ENCODE measurements around the gene TTLL8.

TTLL8 gene

DNA sequence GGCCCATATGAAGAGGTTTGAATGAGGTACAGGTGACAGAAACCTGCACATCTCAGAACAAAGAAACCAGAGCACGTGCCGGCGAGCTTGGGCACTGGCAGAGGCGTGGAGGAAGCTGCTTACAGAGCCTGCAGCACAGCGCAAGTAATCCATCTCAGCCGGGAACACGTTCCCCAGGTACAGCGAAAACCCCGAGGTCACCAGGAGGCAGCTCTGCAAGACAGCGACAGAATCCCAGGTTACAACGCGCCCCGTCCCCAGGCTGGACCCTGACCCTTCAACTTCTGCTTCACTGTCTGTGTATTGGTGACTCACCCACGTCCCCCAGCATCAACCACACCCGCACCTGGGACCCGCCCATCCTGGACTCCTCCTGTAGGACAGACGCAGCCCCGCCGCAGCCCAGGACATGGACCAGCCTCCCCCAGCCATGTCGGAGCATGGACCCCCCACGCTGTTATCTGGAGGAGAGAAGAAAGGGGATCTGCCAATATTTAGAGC lies 24.9 kb upstream of the TTLL8 start:
- no peak for TF ChIP-seq ZBTB7A (IDR thresholded peaks at IDR 0.05; ENCODE audit: low read depth)
- TF ChIP-seq RAD21 (IDR thresholded peaks at IDR 0.05; ENCODE audit: low read depth): no peak
- no peak for TF ChIP-seq CEBPB (IDR thresholded peaks at IDR 0.05)
- TF ChIP-seq FOXM1 (IDR thresholded peaks at IDR 0.05; ENCODE audit: borderline replicate concordance, low read depth): no peak
- TF ChIP-seq EP300 (IDR thresholded peaks at IDR 0.05; ENCODE audit: borderline replicate concordance): no peak
- no peak for TF ChIP-seq TAF1 (IDR thresholded peaks at IDR 0.05; ENCODE audit: low read depth)
- no peak for TF ChIP-seq CREB1 (IDR thresholded peaks at IDR 0.05; ENCODE audit: low read depth)
- no peak for TF ChIP-seq REST (IDR thresholded peaks at IDR 0.05; ENCODE audit: low read depth)
- no peak for TF ChIP-seq EGR1 (IDR thresholded peaks at IDR 0.05)
- TF ChIP-seq, protein P1, sequence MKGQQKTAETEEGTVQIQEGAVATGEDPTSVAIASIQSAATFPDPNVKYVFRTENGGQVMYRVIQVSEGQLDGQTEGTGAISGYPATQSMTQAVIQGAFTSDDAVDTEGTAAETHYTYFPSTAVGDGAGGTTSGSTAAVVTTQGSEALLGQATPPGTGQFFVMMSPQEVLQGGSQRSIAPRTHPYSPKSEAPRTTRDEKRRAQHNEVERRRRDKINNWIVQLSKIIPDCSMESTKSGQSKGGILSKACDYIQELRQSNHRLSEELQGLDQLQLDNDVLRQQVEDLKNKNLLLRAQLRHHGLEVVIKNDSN (IDR thresholded peaks at IDR 0.05): no peak
- no peak for TF ChIP-seq TEAD4 (IDR thresholded peaks at IDR 0.05)
- no peak for TF ChIP-seq MAX (IDR thresholded peaks at IDR 0.05)
- TF ChIP-seq YY1 (IDR thresholded peaks at IDR 0.05; ENCODE audit: low read depth): no peak
- TF ChIP-seq NFIC (IDR thresholded peaks at IDR 0.05): no peak
- TF ChIP-seq TCF12 (IDR thresholded peaks at IDR 0.05; ENCODE audit: low read depth): no peak

GRCh38 chr22:50082197-50082715 lies 24.2 kb upstream of the TTLL8 start:
- TF ChIP-seq TEAD4 (IDR thresholded peaks at IDR 0.05): no peak
- TF ChIP-seq TAF1 (IDR thresholded peaks at IDR 0.05; ENCODE audit: low read depth): no peak
- TF ChIP-seq FOXM1 (IDR thresholded peaks at IDR 0.05; ENCODE audit: borderline replicate concordance, low read depth): no peak
- TF ChIP-seq EGR1 (IDR thresholded peaks at IDR 0.05): no peak
- TF ChIP-seq CEBPB (IDR thresholded peaks at IDR 0.05): no peak
- TF ChIP-seq MAX (IDR thresholded peaks at IDR 0.05): no peak
- no peak for TF ChIP-seq EP300 (IDR thresholded peaks at IDR 0.05; ENCODE audit: borderline replicate concordance)
- no peak for TF ChIP-seq ZBTB7A (IDR thresholded peaks at IDR 0.05; ENCODE audit: low read depth)
- TF ChIP-seq, protein P1 (IDR thresholded peaks at IDR 0.05): no peak
- no peak for TF ChIP-seq REST (IDR thresholded peaks at IDR 0.05; ENCODE audit: low read depth)
- no peak for TF ChIP-seq TCF12 (IDR thresholded peaks at IDR 0.05; ENCODE audit: low read depth)
- TF ChIP-seq CREB1 (IDR thresholded peaks at IDR 0.05; ENCODE audit: low read depth): no peak
- TF ChIP-seq YY1 (IDR thresholded peaks at IDR 0.05; ENCODE audit: low read depth): no peak
- TF ChIP-seq RAD21 (IDR thresholded peaks at IDR 0.05; ENCODE audit: low read depth): no peak

GRCh38 chr22:50081426-50082196 lies 23.5 kb upstream of the TTLL8 start:
- no peak for TF ChIP-seq MAX (IDR thresholded peaks at IDR 0.05)

GRCh38 chr22:50080077-50080465 lies 22.0 kb upstream of the TTLL8 start:
- TF ChIP-seq MAX (IDR thresholded peaks at IDR 0.05) (no peak), CEBPB (IDR thresholded peaks at IDR 0.05) (no peak), REST (IDR thresholded peaks at IDR 0.05; ENCODE audit: low read depth) (no peak), TEAD4 (IDR thresholded peaks at IDR 0.05) (no peak), ZBTB7A (IDR thresholded peaks at IDR 0.05; ENCODE audit: low read depth) (no peak), TCF12 (IDR thresholded peaks at IDR 0.05; ENCODE audit: low read depth) (no peak), EGR1 (IDR thresholded peaks at IDR 0.05) (no peak), CREB1 (IDR thresholded peaks at IDR 0.05; ENCODE audit: low read depth) (no peak), YY1 (IDR thresholded peaks at IDR 0.05; ENCODE audit: low read depth) (no peak)
